ENCODE data around the gene PXDN.

PXDN gene

DNA sequence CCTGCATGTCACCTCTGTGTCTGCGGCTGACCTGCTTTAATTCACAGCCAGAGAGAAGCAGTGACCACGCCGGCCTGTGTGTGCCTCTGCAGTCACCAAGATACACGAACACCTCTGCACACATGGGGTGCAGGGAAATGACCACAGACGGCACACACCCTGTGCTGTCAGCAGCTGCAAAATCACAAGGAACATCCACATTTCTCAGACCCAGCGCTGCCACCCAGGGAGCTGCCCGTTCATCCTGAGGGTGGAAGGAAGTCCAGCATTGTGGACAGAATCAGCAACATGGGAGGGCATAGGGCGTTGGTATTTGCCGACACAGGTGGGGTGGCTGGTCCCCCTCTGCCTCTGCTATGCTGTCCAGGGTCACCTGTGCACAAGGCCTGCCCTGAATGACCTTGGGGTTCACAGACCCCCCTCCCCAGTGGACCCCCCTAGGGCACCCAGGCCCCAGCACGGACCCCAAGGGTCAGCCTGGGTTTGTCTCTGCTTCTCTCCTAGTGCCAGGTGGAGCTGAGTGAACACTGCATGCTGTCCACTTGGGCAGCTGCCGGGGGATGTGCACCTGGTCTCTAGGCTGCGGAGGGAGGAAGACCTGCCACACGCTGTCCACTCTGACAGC lies 107.4 kb downstream of the PXDN start:
- Histone ChIP-seq H3K4me1 (ENCODE audit: insufficient read depth, low read length, poor library complexity, severe bottlenecking) (no peaks in the 10 kb centered on the region), H3K4me3 (ENCODE audit: low read length, poor library complexity, severe bottlenecking) (no peak overlapping the region), H3K4me2 (ENCODE audit: low read depth, low read length, poor library complexity, severe bottlenecking) (no peak overlapping the region), H3K36me3 (ENCODE audit: insufficient read depth, low read length) (peaks cover 45% of the 10 kb centered on the region; the same call in 1 of the 2 replicates), H3K27me3 (ENCODE audit: insufficient read depth, low read length, poor library complexity, severe bottlenecking) (no peaks in the 10 kb centered on the region), H3K9me2 (replicated peaks; ENCODE audit: low read depth, low read length) (no peaks in the 10 kb centered on the region), H3F3A (ENCODE audit: low read depth) (no peaks in the 10 kb centered on the region), H2AFZ (ENCODE audit: low read length) (no peak overlapping the region), H3K9me3 (ENCODE audit: insufficient read depth, low read depth, low read length) (no peaks in the 10 kb centered on the region), H3K79me2 (ENCODE audit: insufficient read depth, low read length) (no peaks in the 10 kb centered on the region), H3K9ac (ENCODE audit: low read depth, low read length, poor library complexity, severe bottlenecking) (no peak overlapping the region), H4K20me1 (ENCODE audit: insufficient read depth, low read length, poor library complexity, severe bottlenecking) (no peaks in the 10 kb centered on the region)
- TF ChIP-seq EZH2phosphoT487 (IDR thresholded peaks at IDR 0.05; ENCODE audit: borderline replicate concordance): no peak
- TF ChIP-seq, protein P1, sequence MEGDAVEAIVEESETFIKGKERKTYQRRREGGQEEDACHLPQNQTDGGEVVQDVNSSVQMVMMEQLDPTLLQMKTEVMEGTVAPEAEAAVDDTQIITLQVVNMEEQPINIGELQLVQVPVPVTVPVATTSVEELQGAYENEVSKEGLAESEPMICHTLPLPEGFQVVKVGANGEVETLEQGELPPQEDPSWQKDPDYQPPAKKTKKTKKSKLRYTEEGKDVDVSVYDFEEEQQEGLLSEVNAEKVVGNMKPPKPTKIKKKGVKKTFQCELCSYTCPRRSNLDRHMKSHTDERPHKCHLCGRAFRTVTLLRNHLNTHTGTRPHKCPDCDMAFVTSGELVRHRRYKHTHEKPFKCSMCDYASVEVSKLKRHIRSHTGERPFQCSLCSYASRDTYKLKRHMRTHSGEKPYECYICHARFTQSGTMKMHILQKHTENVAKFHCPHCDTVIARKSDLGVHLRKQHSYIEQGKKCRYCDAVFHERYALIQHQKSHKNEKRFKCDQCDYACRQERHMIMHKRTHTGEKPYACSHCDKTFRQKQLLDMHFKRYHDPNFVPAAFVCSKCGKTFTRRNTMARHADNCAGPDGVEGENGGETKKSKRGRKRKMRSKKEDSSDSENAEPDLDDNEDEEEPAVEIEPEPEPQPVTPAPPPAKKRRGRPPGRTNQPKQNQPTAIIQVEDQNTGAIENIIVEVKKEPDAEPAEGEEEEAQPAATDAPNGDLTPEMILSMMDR (conservative IDR thresholded peaks at IDR 0.05; ENCODE audit: low read length): no peak

DNA sequence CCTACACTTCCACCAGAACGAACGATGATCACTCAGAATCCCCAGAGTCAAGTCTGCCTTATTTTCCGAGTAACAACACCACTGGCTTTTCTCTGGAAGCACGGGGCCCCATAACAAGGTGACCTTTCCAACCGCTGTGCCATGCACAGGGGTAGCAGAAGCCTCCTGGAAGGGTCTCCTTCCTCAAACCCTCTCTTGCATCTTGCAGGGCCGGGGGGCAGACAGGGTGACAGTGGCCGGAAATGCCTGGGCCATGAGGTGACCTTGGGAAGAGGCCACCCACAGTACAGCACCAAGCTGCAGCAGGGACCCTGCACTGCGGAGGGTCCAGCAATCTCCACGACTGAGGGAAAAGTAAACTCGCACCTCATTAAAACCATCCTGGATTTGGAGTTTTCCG lies 108.5 kb downstream of the PXDN start:
- no peak overlapping the region for H3K4me2 ChIP-seq (ENCODE audit: low read depth, low read length, poor library complexity, severe bottlenecking)
- TF ChIP-seq EZH2phosphoT487 (IDR thresholded peaks at IDR 0.05; ENCODE audit: borderline replicate concordance): no peak
- TF ChIP-seq, protein P1 (conservative IDR thresholded peaks at IDR 0.05; ENCODE audit: low read length): no peak

DNA sequence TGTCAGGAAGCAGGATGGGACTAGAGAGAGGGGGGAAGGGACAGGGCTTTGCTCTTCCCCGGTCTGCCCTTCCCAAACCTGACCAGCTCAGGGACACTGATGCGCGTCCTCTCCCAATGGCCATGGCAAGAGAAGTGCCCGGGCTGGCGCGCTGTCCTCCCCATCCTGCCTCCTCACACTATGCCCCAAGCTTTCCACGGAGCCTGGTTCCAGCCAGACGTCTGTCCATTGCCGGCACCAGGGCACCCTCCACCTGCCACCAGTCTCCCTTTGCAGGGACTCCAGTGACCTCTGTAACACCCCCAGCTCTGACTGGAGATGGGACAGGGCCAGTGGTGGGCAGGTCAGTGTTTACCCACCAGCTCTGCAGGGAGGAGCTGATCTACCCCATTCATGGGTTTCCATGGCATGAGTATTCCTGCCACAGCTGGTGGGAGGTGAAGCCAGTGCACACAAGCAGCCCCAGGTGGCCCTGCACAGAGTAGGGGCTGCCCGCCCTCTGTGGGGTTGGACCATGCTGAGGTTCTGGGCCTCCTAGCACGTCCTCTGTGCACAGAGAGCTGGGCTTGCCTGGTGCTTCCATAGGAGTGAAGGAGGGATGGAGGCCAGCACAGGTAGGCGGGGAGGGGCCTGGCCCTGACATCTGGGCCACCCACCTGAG lies 109.5 kb downstream of the PXDN start:
- no peak overlapping the region for H3K4me2 ChIP-seq (ENCODE audit: low read depth, low read length, poor library complexity, severe bottlenecking)
- H3K79me2 ChIP-seq (ENCODE audit: insufficient read depth, low read length): no peaks in the 10 kb centered on the region
- no peak for TF ChIP-seq EZH2phosphoT487 (IDR thresholded peaks at IDR 0.05; ENCODE audit: borderline replicate concordance)
- TF ChIP-seq, protein P1 (conservative IDR thresholded peaks at IDR 0.05; ENCODE audit: low read length): no peak
- H3K4me3 ChIP-seq (ENCODE audit: low read length, poor library complexity, severe bottlenecking): no peak overlapping the region
- H3K9me3 ChIP-seq (ENCODE audit: insufficient read depth, low read depth, low read length): no peaks in the 10 kb centered on the region
- no peaks in the 10 kb centered on the region for H3F3A ChIP-seq (ENCODE audit: low read depth)
- no peaks in the 10 kb centered on the region for H3K4me1 ChIP-seq (ENCODE audit: insufficient read depth, low read length, poor library complexity, severe bottlenecking)
- no peaks in the 10 kb centered on the region for H3K9me2 ChIP-seq (replicated peaks; ENCODE audit: low read depth, low read length)
- no peak overlapping the region for H2AFZ ChIP-seq (ENCODE audit: low read length)
- peaks cover 43% of the 10 kb centered on the region; the same call in 1 of the 2 replicates for H3K36me3 ChIP-seq (ENCODE audit: insufficient read depth, low read length)
- H4K20me1 ChIP-seq (ENCODE audit: insufficient read depth, low read length, poor library complexity, severe bottlenecking): no peaks in the 10 kb centered on the region
- no peaks in the 10 kb centered on the region for H3K27me3 ChIP-seq (ENCODE audit: insufficient read depth, low read length, poor library complexity, severe bottlenecking)
- no peak overlapping the region for H3K9ac ChIP-seq (ENCODE audit: low read depth, low read length, poor library complexity, severe bottlenecking)

More for the DNA sequence above, 108.5 kb downstream of the PXDN start:
- Histone ChIP-seq H3K36me3 (ENCODE audit: insufficient read depth, low read length) (peaks cover 43% of the 10 kb centered on the region; the same call in 1 of the 2 replicates), H3K79me2 (ENCODE audit: insufficient read depth, low read length) (no peaks in the 10 kb centered on the region), H3K9me2 (replicated peaks; ENCODE audit: low read depth, low read length) (no peaks in the 10 kb centered on the region), H3K27me3 (ENCODE audit: insufficient read depth, low read length, poor library complexity, severe bottlenecking) (no peaks in the 10 kb centered on the region), H2AFZ (ENCODE audit: low read length) (no peak overlapping the region), H4K20me1 (ENCODE audit: insufficient read depth, low read length, poor library complexity, severe bottlenecking) (no peaks in the 10 kb centered on the region), H3K4me1 (ENCODE audit: insufficient read depth, low read length, poor library complexity, severe bottlenecking) (no peaks in the 10 kb centered on the region), H3K9me3 (ENCODE audit: insufficient read depth, low read depth, low read length) (no peaks in the 10 kb centered on the region), H3K4me3 (ENCODE audit: low read length, poor library complexity, severe bottlenecking) (no peak overlapping the region), H3K9ac (ENCODE audit: low read depth, low read length, poor library complexity, severe bottlenecking) (no peak overlapping the region), H3F3A (ENCODE audit: low read depth) (no peaks in the 10 kb centered on the region)

Measured in Loucy (cell line).